Astrocyte of the spinal cord (primary cell): ENCODE results near the gene PCLAF.
"Not testable (repeated sequence)": the region's sequence is repeated elsewhere in the genome, so short reads cannot be mapped to it uniquely, and the experiment has no call there.

ENCODE experiments used
- DNase-seq: peaks from one replicate; pipeline ENCODE4 v3.0.0; 2011; ENCODE audit warnings: low read depth, low spot score
- H3K4me3 ChIP-seq: 2 replicates; pipeline ENCODE4 v1.5.1; 2011; ENCODE audit warnings: low read depth, mild to moderate bottlenecking, low read length, moderate library complexity
- CTCF ChIP-seq: IDR thresholded peaks from 2 replicates; pipeline ENCODE4 v1.5.1; 2012; ENCODE audit warnings: low read depth, mild to moderate bottlenecking, low read length, inconsistent platforms
- in situ Hi-C: cut with HindIII; loops from 2 replicates; pipeline ENCODE4 v1.10.0; 2017; ENCODE audit warnings: low sequenced_read_pairs

PCLAF gene

DNA sequence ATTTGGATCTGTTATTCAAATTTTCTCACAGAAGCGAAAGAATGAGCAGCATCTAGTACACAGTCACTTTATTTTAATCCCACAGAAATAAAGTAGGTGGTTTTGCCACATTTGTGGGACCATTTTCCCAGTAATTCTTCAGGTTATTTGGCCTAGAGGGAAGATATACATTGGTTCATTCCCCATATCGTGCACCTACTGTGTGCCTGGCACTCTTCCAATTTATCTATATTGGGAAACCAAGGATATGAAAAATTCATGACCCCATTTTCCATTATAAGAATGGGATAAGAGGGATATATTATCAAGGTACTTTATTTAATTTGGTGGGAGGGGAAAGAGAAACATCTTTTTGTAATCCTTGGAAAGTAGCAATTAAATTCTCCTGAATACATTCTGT, 41.5 kb upstream of the PCLAF start:
- TF ChIP-seq CTCF, result no peak
- H3K4me3 ChIP-seq, result no peak overlapping the region
- in situ Hi-C loops, result no loop called here
- no peak for DNase-seq

DNA sequence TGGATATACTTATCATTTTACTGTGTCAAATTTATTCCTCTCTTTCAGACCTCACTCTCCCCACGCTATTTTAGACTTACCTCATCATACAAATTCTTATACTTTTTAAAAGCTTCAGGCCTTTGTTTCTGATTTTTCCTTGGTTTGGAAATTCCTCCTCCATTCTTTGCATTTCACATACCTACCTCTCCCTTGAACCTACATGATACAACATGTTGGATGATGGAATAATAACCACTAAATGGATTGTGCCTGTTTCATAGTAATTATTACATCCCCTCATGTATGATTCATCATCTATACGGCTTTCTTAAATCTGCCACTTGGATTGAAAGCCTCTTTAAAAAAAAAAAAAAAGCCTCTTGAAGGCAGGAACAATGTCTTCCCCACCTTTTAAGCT, 31.0 kb upstream of the PCLAF start:
- TF ChIP-seq CTCF, result no peak
- in situ Hi-C loops, result no loop called here
- no peak overlapping the region for H3K4me3 ChIP-seq
- no peak for DNase-seq

- in situ Hi-C loops, result no loop called here
- TF ChIP-seq CTCF, result no peak
- H3K4me3 ChIP-seq, result no peak overlapping the region
- DNase-seq, result no peak
Observed at GRCh38 chr15:64400583-64400982, 19.3 kb upstream of the PCLAF start.

DNA sequence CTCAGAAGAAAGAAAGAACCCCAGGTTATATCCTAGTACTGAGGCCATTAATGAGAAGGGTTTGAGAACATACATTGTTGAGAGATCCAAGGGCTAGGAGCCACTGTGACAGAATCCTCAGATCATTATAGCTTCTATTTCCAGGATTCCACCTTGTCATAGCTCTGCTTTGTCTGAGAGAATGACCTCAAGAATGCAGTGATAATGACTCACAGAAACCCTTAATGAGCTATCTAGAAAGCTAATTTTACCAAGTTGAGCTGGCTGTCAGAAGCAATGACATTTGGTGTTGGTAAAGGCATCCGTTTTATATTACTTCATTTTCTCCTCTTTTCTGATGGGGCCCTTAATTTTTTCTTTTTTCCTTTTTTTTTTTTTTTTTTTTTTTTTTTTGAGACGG, 17.3 kb upstream of the PCLAF start:
- in situ Hi-C loops, result no loop called here
- no peak for TF ChIP-seq CTCF
- no peak overlapping the region for H3K4me3 ChIP-seq
- no peak for DNase-seq

DNA sequence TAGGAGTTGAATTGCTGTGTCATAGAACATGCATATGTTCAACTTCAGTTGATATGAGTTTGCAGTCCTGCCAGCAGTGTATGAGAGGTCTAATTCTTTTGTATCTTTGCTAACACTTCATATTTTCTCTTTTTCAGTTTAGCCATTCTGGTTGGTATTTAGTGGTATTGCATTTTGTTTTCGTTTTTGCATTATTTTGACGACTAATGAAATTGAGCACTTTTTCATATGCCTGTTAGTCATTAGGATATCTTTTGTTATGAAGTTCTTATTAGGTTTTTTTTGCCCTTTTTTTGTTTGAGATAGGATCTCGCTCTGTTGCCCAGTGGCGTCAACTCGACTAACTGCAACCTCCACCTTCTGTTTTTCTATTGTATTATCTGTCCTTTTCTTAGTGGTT, 15.5 kb upstream of the PCLAF start:
- no peak for TF ChIP-seq CTCF
- no peak for DNase-seq
- in situ Hi-C loops, result no loop called here
- H3K4me3 ChIP-seq, result no peak overlapping the region

DNA sequence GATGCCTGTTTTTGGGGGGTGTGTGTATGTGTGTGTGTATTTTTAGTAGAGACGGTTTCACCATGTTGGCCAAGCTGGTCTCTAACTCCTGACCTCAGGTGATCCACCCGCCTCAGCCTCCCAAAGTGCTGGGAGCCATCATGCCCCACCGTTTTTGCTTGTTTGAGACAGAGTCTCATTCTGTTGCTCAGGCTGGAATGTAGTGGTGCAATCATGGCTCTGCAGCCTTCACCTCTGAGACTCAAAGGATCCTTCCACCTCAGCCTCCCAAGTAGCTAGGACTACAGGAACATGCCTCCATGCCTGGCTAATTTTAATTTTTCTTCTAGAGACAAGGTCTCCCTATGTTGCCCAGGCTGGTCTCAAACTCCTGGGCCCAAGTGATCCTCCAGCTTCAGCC, 11.2 kb upstream of the PCLAF start:
- H3K4me3 ChIP-seq, in situ Hi-C loops, DNase-seq: not testable (repeated sequence)

- DNase-seq, result no peak
- TF ChIP-seq CTCF, result no peak
- in situ Hi-C loops, result no loop called here
- no peak overlapping the region for H3K4me3 ChIP-seq
Observed at GRCh38 chr15:64389036-64389435, 7.8 kb upstream of the PCLAF start.
